ENCODE results near the gene DDB1. TPM values are rescaled to one million over a fixed set of nuclear protein-coding genes. Genes with fewer than 3 reads are reported as not detected.

Gene DDB1
- total RNA-seq, 1 donor from 2014 or later, result 126 TPM

DNA sequence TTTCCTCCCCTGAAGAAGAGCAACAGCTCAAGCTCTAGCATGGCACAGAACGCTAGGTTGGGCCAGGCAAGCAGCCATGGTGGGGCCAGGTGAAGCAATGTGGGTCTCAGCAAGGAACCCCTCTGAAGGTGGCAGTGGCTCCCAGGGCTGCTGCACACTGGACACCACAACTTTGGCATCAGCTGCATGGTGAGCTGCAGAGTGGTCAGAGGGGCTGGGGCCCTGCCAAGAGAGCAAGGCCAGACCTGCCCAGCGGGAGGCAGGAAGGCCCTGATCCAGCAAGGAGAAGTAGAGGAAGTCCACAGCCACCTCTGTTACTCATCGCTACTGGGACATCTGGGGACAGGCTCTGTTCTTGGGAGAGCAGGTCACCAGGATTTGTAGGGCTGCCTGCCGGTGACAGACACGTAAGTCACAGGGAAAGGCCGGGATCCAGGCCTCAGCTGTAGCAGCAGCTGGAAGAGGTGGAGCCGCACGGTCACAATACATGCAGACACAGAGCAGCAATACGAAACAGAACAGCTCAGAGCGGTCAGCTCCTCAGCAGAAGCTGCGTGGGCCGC is 16.4 kb upstream of the DDB1 start:
- DNase-seq, result no peak
- no peaks in the 10 kb centered on the region for H3K4me1 ChIP-seq
- no peaks in the 10 kb centered on the region for H3K9me3 ChIP-seq
- intact Hi-C loops (cut with DNase I), result no loop called here
- ATAC-seq, result no peak
- H3K27ac ChIP-seq, result no peak overlapping the region
- H3K4me3 ChIP-seq, result no peak overlapping the region
- H3K36me3 ChIP-seq, result peaks cover 55% of the 10 kb centered on the region
- H3K27me3 ChIP-seq, result no peaks in the 10 kb centered on the region
- TF ChIP-seq CTCF (IDR thresholded peaks at IDR 0.05), result no peak

- Histone ChIP-seq H3K27ac (peak overlapping the region; percentile 68), H3K27me3 (no peaks in the 10 kb centered on the region), H3K4me3 (no peak overlapping the region), H3K9me3 (no peaks in the 10 kb centered on the region), H3K36me3 (peaks cover 42% of the 10 kb centered on the region), H3K4me1 (no peaks in the 10 kb centered on the region)
- intact Hi-C loops (cut with DNase I), result no loop called here
- DNase-seq (peak; percentile 64), ATAC-seq (peak; percentile 58)
- no peak for TF ChIP-seq CTCF (IDR thresholded peaks at IDR 0.05)
These were observed 15.1 kb upstream of the DDB1 start for GRCh38 chr11:61347916-61348461.

GRCh38 chr11:61345954-61346843 is 13.3 kb upstream of the DDB1 start:
- Histone ChIP-seq H3K4me1 (no peaks in the 10 kb centered on the region), H3K27me3 (no peaks in the 10 kb centered on the region), H3K9me3 (no peaks in the 10 kb centered on the region), H3K27ac (peak overlapping the region; percentile 19), H3K4me3 (no peak overlapping the region), H3K36me3 (peaks cover 26% of the 10 kb centered on the region)
- intact Hi-C loops (cut with DNase I), result no loop called here
- DNase-seq (no peak), ATAC-seq (no peak)
- no peak for TF ChIP-seq CTCF (IDR thresholded peaks at IDR 0.05)

GRCh38 chr11:61345170-61345610 is 12.3 kb upstream of the DDB1 start:
- H3K9me3 ChIP-seq, result no peaks in the 10 kb centered on the region
- H3K4me1 ChIP-seq, result no peaks in the 10 kb centered on the region
- peaks cover 17% of the 10 kb centered on the region for H3K36me3 ChIP-seq
- no peak for DNase-seq
- no peaks in the 10 kb centered on the region for H3K27me3 ChIP-seq
- intact Hi-C loops (cut with DNase I), result no loop called here
- no peak for TF ChIP-seq CTCF (IDR thresholded peaks at IDR 0.05)
- H3K27ac ChIP-seq, result peak overlapping the region; percentile 19
- no peak overlapping the region for H3K4me3 ChIP-seq
- ATAC-seq, result no peak

DNA sequence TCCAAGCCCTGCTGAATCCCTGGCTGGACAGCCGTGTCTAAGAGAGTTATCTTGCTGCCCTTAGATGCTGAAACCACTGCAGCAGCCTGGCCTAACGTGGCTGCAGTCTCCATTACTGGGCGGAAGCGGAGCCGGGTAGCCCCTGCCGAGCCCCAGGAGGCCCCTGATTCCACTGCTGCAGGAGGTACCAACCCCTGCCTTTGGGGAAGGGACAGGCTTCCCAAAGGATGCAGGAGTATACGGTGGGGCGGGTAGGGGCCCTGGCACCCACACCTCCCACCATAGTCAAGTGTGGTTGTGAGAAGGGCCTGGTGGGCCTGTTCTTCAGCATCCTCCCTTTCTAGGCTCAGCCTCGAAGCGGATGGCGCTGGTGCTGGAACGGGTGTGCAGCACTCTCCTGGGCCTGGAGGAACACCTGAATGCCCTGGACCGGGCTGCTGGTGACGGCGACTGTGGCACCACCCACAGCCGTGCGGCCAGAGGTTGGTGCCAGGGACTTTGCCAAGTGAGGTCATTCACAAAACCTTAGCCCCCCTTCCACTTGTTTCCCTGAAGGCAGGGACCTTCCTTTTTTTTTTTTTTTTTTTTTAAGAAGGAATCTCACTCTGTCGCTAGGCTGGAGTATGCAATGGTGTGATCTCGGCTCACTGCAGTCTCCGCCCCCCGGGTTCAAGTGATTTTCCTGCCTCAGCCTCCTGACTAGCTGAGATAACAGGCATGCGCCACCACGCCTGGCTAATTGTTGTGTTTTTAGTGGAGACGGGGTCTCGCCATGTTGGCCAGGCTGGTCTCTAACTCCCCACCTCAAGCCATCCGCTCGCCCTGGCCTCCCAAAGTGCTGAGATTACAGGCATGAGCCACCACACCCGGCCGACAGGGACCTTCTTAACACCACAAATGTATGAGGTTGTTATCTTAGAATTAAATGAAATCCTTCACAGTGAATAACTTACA is 11.2 kb upstream of the DDB1 start:
- Histone ChIP-seq H3K27ac (no peak overlapping the region), H3K9me3 (no peaks in the 10 kb centered on the region), H3K4me1 (no peaks in the 10 kb centered on the region), H3K27me3 (no peaks in the 10 kb centered on the region), H3K36me3 (peaks cover 6% of the 10 kb centered on the region), H3K4me3 (no peak overlapping the region)
- intact Hi-C loops (cut with DNase I), result no loop called here
- TF ChIP-seq CTCF (IDR thresholded peaks at IDR 0.05), result no peak
- ATAC-seq (no peak), DNase-seq (no peak)

All from upper lobe of right lung (tissue), 1 donor.